ENCODE measurements around the gene GIT2.
"Not testable (repeated sequence)": the region's sequence is repeated elsewhere in the genome, so short reads cannot be mapped to it uniquely, and the experiment has no call there.

Gene GIT2, protein sequence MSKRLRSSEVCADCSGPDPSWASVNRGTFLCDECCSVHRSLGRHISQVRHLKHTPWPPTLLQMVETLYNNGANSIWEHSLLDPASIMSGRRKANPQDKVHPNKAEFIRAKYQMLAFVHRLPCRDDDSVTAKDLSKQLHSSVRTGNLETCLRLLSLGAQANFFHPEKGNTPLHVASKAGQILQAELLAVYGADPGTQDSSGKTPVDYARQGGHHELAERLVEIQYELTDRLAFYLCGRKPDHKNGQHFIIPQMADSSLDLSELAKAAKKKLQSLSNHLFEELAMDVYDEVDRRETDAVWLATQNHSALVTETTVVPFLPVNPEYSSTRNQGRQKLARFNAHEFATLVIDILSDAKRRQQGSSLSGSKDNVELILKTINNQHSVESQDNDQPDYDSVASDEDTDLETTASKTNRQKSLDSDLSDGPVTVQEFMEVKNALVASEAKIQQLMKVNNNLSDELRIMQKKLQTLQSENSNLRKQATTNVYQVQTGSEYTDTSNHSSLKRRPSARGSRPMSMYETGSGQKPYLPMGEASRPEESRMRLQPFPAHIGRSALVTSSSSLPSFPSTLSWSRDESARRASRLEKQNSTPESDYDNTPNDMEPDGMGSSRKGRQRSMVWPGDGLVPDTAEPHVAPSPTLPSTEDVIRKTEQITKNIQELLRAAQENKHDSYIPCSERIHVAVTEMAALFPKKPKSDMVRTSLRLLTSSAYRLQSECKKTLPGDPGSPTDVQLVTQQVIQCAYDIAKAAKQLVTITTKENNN

DNA sequence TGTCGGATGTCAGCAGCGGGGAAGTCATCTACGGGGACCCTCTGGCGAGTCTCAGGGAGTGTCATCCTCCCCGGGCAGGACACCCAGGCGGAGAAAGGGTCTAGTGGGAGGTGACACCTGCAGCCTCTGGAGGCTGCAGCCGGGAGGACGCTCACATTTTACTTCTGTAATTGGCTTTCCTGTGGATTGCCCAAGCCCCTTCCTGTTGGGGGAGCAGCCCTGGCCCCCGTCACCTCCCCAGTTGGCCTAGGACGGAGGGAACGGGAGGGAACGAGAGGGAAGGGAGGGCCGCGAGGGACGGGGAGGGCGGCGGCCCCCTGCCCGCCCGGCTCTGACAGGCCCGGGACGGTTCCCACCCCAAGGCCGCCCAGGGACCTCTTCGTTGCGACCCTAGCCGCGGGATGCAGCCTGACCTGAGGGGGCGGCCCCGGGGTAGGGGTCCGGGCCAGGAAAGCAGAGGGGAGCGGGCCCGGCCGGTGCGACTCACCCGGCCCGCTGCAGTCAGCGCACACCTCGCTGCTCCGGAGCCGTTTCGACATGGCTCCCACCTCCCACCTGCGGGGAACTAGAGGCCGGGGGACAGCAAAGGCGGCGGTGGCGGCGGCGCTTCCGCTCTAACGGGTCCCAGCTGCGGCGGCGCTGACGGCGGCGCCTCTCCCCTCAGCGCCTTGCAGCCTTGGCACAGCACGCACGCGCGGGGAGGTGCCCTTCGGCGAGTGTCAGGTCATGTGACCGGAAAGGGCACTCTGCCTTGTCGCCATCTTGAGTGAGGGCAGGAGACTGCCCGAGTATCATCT, at the start of gene GIT2:
TSS of gene GIT2 (minus strand) at position 683 of the 797 bp plus-strand sequence. CDS start at position 539, 144 bp downstream.
- DNase-seq, result peak; percentile 49 to 94 (median 88)

DNA sequence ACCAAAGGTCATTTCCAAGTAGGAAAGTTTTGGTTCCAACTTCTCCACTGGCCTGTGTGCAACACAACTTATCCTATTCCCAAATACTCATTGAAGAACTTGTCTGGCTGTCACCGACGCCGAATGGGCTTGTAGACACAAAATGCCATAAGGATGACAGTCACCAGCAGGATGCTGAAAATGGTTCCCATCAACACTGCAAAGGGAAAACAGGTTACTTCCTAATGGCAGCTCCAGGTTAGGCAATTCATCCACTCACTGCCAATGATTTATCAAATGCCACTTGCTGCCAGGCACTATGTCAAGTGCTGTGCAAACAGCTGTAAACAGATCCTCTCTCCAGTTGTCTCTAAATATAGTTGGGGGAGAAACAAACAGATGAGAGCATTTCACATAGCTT, 46.1 kb upstream of the GIT2 start:
- DNase-seq, result no peak

DNA sequence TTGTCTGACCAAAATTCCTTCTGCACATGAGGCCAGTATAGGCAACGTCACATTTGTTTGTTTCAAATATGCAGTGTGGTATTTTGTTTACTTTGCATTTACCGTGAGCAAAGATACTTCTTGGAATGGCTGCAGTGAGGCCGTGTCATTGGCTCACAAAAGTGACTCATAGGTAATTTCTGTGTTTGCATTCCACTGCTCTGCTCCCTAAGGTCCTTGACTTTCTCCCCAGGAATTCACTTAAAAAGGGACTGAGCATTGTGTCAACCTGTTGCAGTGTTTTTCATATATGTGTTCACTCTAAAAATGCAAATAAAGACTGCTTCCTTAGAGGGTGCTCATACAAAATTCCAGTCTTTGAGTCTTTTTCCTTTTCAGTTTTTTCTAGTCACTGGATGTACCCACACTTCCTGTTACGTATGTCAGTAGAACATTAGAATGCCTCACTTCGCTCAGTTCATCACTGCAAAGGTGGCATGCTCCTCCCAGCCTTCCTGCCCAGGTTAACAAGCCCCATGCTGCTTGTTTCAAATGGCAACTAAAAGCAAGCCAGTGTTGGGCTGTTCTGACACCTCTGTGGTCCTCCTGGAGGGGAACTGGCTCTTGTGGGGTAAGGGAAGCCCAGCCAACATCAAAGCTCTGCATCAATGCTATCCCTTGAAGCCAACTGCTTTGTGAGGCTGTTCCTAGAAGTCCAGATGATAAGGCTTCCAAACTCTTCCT, 43.1 kb upstream of the GIT2 start:
- DNase-seq, result no peak

DNA sequence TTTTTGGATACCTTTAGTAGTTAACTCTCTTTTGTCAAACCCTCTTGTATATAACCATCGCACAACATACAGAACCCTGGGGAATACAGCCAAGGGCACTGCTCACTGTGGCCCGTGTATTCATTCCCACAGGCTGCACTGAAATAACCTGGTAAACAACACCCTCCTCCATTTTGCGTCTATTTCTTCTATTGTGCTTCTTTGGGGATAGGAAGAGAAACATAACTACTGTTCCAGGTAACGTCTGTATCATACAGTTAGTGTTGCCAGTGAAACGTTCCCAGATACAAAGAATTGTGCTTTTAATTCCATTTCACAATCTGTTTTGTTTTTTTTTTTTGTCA, 42.5 kb upstream of the GIT2 start:
- no peak for DNase-seq

DNA sequence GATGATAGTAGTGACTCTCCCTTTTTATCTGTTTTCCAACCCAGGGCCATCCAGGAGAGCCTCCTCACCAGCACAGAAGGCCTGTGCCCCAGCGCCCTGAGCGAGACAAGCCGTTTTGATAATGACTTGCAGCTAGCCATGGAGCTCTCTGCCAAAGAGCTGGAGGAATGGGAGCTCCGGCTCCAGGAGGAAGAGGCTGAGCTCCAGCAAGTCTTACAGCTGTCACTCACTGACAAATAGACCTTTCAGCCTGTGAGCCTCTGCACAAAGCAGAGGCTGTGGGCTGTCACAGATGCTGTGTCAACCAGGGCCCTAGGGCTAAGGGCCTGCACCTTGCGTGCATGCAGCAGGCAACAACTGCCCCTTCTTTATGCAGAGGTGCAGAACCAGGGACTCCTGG, 41.1 kb upstream of the GIT2 start:
- DNase-seq, result peak in 28 of 58 donors; percentile 5 to 76 (median 40)

DNA sequence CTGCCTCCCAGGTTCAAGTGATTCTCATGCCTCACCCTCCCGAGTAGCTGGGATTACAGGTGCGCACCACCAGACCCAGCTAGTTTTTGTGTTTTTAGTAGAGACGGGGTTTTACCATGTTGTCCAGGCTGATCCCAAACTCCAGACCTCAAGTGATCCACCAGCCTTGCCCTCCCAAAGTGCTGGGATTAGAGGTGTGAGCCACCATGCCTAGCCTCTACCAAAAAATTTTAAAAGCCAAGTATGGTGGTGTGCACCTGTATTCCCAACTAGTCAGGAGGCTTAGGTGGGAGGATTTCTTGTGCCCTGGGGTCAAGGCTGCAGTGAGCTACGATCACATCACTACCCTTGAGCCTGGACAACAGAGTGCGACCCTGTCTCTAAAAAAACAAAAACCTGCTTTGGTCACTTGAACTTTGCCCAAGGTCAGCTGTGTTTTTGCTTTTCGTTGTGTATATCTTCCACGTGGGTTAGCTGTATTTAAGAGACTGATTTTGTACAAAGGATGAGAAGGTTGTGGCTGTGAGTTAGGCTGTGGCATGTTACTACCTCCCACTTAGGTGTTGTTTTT, 39.5 kb upstream of the GIT2 start:
- DNase-seq, result no peak

DNA sequence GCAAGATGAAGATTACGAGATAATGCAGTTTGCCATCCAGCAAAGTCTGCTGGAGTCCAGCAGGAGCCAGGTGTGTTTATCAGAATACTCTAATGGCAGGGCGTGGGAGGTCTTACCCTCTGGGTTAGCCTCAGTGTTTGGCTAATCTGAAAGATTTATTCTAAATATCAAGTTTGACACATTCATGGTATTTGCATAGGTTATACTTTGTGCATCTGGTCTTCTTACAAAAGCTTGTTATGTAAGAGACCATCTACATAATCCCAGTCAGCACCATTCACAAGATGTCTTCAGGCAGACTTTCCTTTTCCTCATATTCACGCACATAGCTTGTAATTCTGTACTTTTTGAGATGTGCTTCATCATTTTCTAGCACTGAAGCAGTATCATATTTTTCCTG, 37.7 kb upstream of the GIT2 start:
- no peak for DNase-seq

DNA sequence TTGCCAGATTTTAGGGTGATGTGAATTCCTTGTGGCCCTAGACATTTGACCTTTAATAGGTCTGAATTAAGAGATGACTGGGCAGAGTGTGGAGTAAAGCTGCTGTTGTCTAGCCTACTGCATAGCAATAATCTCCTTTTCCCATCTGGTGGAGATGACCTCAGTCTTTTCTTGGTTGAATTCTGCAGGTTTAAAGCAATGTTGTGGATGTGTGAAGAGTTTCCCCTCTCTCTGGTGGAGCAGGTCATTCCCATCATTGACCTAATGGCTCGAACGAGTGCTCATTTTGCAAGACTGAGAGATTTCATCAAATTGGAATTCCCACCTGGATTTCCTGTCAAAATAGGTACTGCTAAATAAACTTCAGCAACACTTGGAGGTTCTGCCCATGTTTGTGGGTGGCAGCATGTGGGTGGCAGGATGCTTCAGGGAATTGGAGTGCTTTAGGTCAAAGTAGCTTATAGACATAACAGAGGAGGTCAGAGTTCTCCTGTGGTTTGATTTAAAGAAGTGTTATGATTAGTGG, 33.2 kb upstream of the GIT2 start:
- DNase-seq, result no peak

DNA sequence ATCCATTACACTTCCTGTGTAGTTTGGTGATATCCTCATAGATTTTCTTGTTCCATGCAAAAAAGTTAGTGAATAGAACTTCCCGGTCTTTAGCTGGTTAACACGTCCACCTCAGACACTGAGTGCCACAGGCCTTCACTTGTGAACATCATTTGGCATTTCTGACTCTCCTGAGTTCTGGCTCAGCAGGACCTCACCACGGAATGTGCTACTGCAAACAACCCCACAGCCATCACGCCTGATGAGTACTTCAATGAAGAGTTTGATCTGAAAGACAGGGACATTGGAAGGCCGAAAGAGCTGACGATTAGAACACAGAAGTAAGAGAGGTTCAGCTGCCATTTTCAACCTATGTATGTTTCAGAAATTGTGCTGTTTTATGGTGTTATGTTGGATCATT, 32.2 kb upstream of the GIT2 start:
- DNase-seq, result no peak

DNA sequence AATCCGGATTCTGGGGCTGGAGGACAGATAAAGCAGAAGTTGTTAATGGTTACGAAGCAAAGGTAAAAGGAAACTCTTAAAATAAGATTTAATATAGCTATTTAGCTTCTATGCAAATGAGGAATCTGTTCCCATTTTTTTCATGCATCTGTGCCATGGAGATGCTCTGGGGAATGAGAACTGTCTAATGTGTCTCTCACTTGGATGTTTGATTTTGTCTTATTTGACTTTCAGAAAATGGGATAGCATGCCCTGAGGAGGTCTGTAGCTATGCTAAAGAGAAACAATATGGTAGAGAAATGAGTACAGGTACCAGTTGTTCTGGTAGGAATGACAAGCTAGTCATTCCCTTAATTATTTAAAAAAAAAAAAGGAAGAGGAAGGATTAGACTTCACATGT, 27.9 kb upstream of the GIT2 start:
- no peak for DNase-seq

DNA sequence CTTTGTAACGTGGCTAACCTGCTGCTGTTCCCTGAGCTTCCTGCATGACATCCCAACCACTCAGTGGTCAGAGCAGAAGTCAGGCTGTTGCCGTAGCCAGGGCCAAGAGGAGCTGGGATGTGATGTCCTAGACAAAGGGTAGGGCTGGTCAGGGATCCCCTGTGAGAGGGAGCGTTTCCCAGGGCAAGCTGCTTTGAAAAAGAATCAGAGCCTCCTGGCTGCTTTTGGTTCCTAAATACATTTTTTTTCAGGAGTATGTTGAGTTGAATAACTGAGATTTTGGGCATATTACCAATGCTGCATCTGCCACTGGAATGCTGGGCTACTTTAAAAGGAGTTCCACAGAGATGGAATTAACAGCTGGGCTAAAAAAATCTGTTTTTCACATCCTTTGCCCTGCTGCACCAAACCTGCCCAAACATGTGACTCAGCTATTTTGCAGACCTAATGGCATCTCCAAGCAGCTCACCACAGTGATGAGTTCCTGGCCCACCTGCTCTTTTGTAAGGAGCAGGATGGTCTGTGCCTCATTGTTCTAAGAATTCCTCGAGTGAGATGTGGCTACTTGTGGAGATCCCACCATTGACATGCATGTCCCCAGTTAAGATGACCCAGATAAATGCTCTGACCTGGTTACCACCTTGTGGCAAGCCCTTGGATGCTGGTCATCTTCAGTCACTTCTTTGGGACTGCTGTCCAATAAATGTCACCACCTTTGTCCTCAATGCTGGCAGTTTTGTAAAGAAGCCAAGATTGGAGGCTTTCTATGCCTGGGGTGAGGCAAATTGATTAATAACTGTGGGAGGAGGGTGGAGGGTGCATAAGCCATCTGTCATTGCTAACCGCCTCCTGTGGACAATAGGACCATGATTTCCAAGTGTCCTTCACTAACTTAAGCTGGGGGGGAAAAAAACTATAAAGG, 27.2 kb upstream of the GIT2 start:
- DNase-seq, result peak in 1 of 58 donors; percentile 42

DNA sequence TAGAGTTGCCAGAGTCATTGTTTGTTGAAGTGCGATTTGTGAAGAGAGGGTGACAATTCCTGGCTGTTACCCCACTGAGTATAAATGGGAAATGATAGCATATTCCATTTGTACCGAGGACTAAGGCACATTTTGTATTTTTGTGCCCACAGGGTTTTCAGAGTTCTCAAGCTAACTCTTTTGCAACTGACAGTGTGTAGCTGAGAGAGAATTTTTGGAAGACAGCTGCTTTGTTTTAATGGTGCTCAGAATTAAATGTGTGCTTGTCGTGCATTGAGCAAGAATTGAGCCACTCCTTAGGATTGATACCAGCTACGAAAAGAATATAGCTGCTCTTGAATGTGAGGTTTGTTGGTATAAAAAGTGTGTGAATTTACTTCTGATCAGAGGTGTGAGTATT, 24.8 kb upstream of the GIT2 start:
- peak in 3 of 58 donors; percentile 3 to 51 (median 29) for DNase-seq

DNA sequence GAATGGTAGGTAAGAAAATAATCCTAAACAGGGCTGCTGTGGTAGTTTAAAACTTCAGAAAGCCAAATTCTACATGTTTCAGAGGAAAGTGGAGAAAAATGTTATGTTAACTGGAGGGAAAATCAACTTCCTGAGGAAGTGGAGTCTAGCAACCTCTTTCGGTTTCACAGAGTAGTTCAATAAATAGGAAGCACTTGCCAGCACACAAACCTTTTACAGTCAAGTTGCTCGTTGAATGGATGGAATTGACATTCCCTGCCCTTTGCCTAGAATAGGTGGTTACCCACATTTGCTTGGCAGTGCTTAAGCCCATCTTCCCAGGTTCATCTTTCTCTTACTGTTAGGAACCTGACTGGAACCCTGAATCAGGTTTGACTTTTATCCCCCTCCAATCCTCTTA, 19.0 kb upstream of the GIT2 start:
- no peak for DNase-seq

DNA sequence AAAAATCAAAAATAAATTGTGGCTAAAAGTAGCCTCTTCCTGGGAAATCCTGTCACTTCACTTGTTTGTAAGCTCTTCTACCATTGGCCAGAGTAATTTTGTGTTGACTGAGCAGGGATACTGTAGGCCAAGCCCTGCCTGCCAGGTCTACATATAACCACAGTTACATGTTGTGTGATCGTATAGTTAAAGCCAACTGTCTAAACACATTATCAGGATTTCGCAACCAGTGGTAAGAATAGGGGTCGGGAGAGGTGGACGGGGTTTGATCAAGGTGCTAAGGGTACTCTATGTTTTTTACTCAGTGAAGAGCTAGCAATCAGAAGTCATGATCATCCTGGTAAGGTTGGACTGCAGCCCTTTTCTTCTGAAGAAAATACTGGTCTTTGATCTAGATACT, 16.5 kb upstream of the GIT2 start:
- no peak for DNase-seq

DNA sequence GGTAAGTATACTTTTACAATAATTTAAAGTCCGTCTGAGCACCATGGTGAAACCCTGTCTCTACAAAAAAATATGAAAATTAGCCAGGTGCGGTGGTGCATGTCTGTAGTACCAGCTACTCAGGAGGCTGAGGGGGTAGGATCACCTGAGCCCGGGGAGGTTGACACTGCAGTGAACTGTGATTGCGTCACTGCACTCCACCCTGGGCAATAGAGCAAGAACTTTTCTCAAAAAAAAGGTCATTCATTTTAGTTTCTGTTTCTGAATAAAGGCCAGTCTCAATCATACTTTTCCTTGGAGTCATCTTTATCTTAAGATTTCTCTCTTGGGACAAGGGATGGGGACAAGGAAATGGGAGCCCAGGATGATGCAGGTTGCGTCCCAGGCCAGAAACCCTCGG, 16.0 kb upstream of the GIT2 start:
- no peak for DNase-seq

DNA sequence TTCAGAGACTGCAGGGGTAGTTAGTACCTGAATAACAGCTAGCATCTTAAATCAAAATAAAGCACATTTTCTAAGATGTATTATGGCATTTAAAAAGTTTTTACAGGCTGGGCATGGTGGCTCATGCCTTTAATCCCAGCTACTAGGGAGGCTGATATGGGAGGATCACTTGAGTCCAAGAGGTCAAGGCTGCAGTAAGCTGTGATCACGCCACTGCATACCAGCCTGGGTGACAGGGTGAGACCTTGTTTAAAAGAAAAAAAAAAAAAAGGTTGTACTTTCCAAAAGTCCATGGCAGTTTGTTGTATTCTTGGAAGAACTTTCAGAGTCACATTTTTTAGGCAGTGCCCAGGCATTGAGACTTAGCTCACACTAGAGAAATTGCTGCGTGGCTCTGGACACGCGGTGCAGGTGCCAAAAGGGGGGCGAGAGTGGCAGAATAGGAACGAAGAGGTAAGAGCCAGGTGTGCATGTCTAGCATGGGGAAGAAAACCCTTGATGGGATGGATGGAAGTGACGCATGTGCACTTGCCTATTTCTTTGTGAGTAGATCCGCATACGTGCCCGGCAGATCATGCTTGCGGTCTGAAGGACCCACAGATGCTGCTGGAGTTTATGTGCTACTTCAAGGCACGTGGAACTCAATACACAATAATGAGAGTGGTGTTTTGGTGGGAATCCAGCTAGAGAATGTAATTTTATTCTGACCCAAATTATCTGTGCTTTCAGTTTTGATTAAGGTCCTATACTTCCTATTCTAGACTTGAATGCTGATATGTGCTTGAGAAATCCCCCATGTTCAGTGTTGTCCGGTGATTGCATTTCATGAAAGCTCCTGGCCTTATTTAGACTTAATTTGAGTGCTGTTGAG, 14.9 kb upstream of the GIT2 start:
- no peak for DNase-seq

DNA sequence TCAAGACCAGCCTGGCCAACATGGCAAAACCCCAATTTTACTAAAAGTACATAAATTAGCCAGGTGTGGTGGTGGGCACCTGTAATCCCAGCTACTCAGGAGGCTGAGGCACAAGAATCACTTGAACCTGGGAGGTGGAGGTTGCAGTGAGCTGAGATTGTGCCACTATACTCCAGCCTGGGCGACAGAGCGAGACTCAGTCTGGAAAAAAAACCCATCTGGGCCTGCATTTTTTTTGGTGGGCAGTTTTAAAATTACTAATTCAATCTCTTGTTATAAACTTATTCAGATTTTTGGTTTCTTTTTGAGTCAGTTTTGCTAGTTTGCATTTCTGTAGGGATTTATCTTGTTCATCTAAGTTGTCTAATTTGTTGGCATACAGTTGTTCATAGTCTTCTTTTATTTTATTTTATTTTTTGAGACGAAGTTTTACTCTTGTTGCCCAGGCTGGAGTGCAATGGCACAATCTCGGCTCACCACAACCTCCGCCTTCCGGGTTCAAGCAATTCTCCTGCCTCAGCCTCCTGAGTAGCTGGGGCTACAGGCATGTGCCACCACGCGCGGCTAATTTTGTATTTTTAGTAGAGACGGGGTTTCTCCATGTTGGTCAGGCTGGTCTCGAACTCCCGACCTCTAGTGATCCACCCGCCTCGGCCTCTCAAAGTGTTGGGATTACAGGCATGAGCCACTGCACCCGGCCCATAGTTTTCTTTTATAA, 12.7 kb upstream of the GIT2 start:
- not testable (repeated sequence) for DNase-seq

DNA sequence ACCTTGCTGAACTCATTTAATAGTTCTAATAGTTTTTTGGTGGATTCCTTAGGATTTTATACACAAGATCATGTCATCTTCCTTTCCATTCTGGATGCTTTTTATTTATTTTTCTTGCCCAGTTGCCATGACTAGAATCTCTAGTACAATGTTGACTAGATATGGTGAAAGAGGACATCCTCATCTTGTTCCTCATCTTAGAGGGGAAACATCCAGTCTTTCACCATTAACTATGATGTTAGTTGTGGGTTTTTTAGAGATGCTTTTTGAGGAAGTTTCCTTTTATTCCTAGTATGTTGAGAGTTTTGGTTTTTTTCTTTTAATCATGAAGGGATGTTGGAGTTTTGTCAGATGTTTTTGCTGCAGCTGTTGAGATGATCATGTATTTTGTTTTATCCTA, 11.7 kb upstream of the GIT2 start:
- DNase-seq, result no peak
